GM23338 (cell line): Measurements from ENCODE around the gene KCNK5. TPM values are rescaled to one million over a fixed set of nuclear protein-coding genes. Genes with fewer than 3 reads are reported as not detected.

Experiments
- ATAC-seq: fragments of 200-7000 bp; cut with Tn5 transposase; 3 replicates; pipeline ENCODE4 v1.9.1; 2020
- DNase-seq: peaks from one replicate; pipeline ENCODE4 v3.0.0-alpha.2; 2015; ENCODE audit warnings: low spot score
- H2AFZ ChIP-seq: fragments of 200-600 bp; sonication (generic); 2 replicates; pipeline ENCODE4 v1.8.0; 2016; ENCODE audit warnings: antibody characterized with exemption, mild to moderate bottlenecking, moderate library complexity
- H3F3A ChIP-seq: fragments of 200-600 bp; sonication (generic); replicated peaks from 2 replicates; pipeline ENCODE4 v1.8.0; 2017; ENCODE audit warnings: antibody characterized with exemption, mixed run types, low read depth
- H3K27ac ChIP-seq: fragments of 200-600 bp; sonication (generic); 2 replicates; pipeline ENCODE4 v1.6.1; 2016; ENCODE audit warnings: low read depth
- H3K27me3 ChIP-seq: fragments of 200-600 bp; sonication (generic); 2 replicates; pipeline ENCODE4 v1.8.0; 2016; ENCODE audit warnings: mild to moderate bottlenecking, mixed run types, moderate library complexity; ENCODE audit not compliant: insufficient read depth
- H3K36me3 ChIP-seq: fragments of 200-600 bp; sonication (generic); 2 replicates; pipeline ENCODE4 v1.8.0; 2016; ENCODE audit warnings: mild to moderate bottlenecking; ENCODE audit not compliant: insufficient read depth
- H3K4me1 ChIP-seq: fragments of 200-600 bp; sonication (generic); 2 replicates; pipeline ENCODE4 v1.8.0; 2016; ENCODE audit warnings: mild to moderate bottlenecking, moderate library complexity; ENCODE audit not compliant: insufficient read depth
- H3K4me2 ChIP-seq: fragments of 200-600 bp; sonication (generic); 2 replicates; pipeline ENCODE4 v1.7.1; 2017; ENCODE audit warnings: mixed run types
- H3K4me3 ChIP-seq: fragments of 200-600 bp; sonication (generic); 2 replicates; pipeline ENCODE4 v1.6.1; 2016; ENCODE audit warnings: mixed run types
- H3K79me2 ChIP-seq: fragments of 200-600 bp; sonication (generic); replicated peaks from 2 replicates; pipeline ENCODE4 v1.8.0; 2017; ENCODE audit warnings: mild to moderate bottlenecking; ENCODE audit not compliant: insufficient read depth
- H3K9me2 ChIP-seq: fragments of 200-600 bp; sonication (generic); 2 replicates; pipeline ENCODE4 v1.8.0; 2017; ENCODE audit not compliant: insufficient read depth
- H4K20me1 ChIP-seq: fragments of 200-600 bp; sonication (generic); replicated peaks from 2 replicates; pipeline ENCODE4 v1.8.0; 2017; ENCODE audit warnings: mild to moderate bottlenecking; ENCODE audit not compliant: insufficient read depth
- H3K27ac Mint-ChIP-seq: 2 replicates; pipeline ENCODE4 v1.8.0; 2020; ENCODE audit warnings: inconsistent platforms, mild to moderate bottlenecking, moderate library complexity, mixed read lengths
- H3K27me3 Mint-ChIP-seq: 3 replicates; pipeline ENCODE4 v1.8.0; 2022; ENCODE audit warnings: low read depth, mild to moderate bottlenecking, moderate library complexity, mixed read lengths, inconsistent platforms; ENCODE audit not compliant: insufficient read depth, poor library complexity
- H3K36me3 Mint-ChIP-seq: 3 replicates; pipeline ENCODE4 v1.8.0; 2021; ENCODE audit warnings: low read depth, mild to moderate bottlenecking, inconsistent platforms, moderate library complexity, mixed read lengths
- H3K4me1 Mint-ChIP-seq: 3 replicates; pipeline ENCODE4 v1.8.0; 2020; ENCODE audit warnings: mild to moderate bottlenecking, inconsistent platforms, mixed read lengths
- H3K4me3 Mint-ChIP-seq: 3 replicates; pipeline ENCODE4 v1.8.0; 2021; ENCODE audit warnings: moderate library complexity, mild to moderate bottlenecking, inconsistent platforms, mixed read lengths
- H3K9me3 Mint-ChIP-seq: 3 replicates; pipeline ENCODE4 v1.8.0; 2020; ENCODE audit warnings: moderate library complexity, mild to moderate bottlenecking, inconsistent platforms, mixed read lengths
- CREB1 ChIP-seq: fragments of 250-450 bp; sonication (Bioruptor Pico); IDR thresholded peaks from 2 replicates; pipeline ENCODE4 v1.5.0; 2020; ENCODE audit warnings: low read depth, mild to moderate bottlenecking, moderate library complexity
- CTCF ChIP-seq, 2 experiments: fragments of 200-600 bp in 1 of 2; sonication (generic) in 1 of 2; conservative IDR thresholded peaks; 2 replicates each; pipeline versions ENCODE4 v1.5.1 to v1.6.1; 2016 to 2017; ENCODE audit warnings: antibody characterized with exemption in 2 of 2, low read depth in 2 of 2, mild to moderate bottlenecking in 2 of 2, moderate library complexity in 1 of 2
- ETS1 ChIP-seq: IDR thresholded peaks from 2 replicates; pipeline ENCODE4 v1.6.1; 2016; ENCODE audit warnings: antibody characterized with exemption
- EZH2 ChIP-seq: fragments of 200-600 bp; sonication (generic); IDR thresholded peaks from one replicate; pipeline ENCODE4 v1.8.0; 2017; ENCODE audit warnings: antibody characterized with exemption, mild to moderate bottlenecking, low read depth; ENCODE audit not compliant: unreplicated experiment
- EZH2phosphoT487 ChIP-seq: fragments of 200-600 bp; sonication (generic); IDR thresholded peaks from one replicate; pipeline ENCODE4 v1.8.1; 2018; ENCODE audit warnings: antibody characterized with exemption; ENCODE audit not compliant: unreplicated experiment
- JUNB ChIP-seq: IDR thresholded peaks from one replicate; pipeline ENCODE4 v1.6.1; 2016; ENCODE audit warnings: antibody characterized with exemption; ENCODE audit not compliant: unreplicated experiment
- NANOG ChIP-seq: IDR thresholded peaks from 2 replicates; pipeline ENCODE4 v1.6.1; 2016; ENCODE audit warnings: antibody characterized with exemption, borderline replicate concordance
- POLR2AphosphoS5 ChIP-seq: IDR thresholded peaks from 2 replicates; pipeline ENCODE4 v1.6.1; 2016; ENCODE audit warnings: antibody characterized with exemption, low read depth
- REST ChIP-seq: IDR thresholded peaks from one replicate; pipeline ENCODE4 v1.6.1; 2018; ENCODE audit warnings: antibody characterized with exemption; ENCODE audit not compliant: unreplicated experiment
- STAT1 ChIP-seq: IDR thresholded peaks from one replicate; pipeline ENCODE4 v1.6.1; 2016; ENCODE audit warnings: antibody characterized with exemption; ENCODE audit not compliant: unreplicated experiment
- ZNF114 ChIP-seq: fragments of 250-450 bp; sonication (Bioruptor Pico); IDR thresholded peaks from 2 replicates; pipeline ENCODE4 v1.5.0; 2020; ENCODE audit warnings: mild to moderate bottlenecking, moderate library complexity
- ZNF331 ChIP-seq: fragments of 250-450 bp; sonication (Bioruptor Pico); IDR thresholded peaks from 2 replicates; pipeline ENCODE4 v1.5.0; 2020; ENCODE audit warnings: low read depth, mild to moderate bottlenecking, moderate library complexity
- ZNF462 ChIP-seq: fragments of 250-450 bp; sonication (Bioruptor Pico); IDR thresholded peaks from 2 replicates; pipeline ENCODE4 v1.5.0; 2020; ENCODE audit warnings: mild to moderate bottlenecking, moderate library complexity
- polyA plus RNA-seq: library from polyadenylated mRNA; unstranded; fragments of >200 nt; fragmentation: Nextera tagmentation; extraction: Ambion mirVana; gene quantifications from 2 replicates; pipeline ENCODE4 v1.2.1, GENCODE V29; 2016
- total RNA-seq: library from RNA; depleted of rRNA; stranded (reverse); fragments of >200 nt; shearing (Covaris generic); gene quantifications from 2 replicates; pipeline ENCODE4 v1.2.3, GENCODE V29; 2014

The KCNK5 gene
- total and polyA plus RNA-seq, 2 experiments from 2014 or later, result 9.5 to 57.4 TPM

- H3K4me3 ChIP-seq, result 0 out of 2 replicates have a peak overlapping the region, but pooled peaks have one; percentile 12
- DNase-seq, result no peak
- no peak for ATAC-seq
- no peak overlapping the region for H3K4me3 Mint-ChIP-seq
- H3K4me2 ChIP-seq, result peak overlapping the region; percentile 54
- H3K79me2 ChIP-seq, result peaks cover 100% of the 10 kb centered on the region
- H3K36me3 ChIP-seq, result no peaks in the 10 kb centered on the region
- peaks cover 56% of the 10 kb centered on the region for H3K4me1 ChIP-seq
- no peaks in the 10 kb centered on the region for H3K9me3 Mint-ChIP-seq
- TF ChIP-seq ZNF331 (CRISPR knock-in tag) (no peak), REST (no peak), JUNB (no peak), ETS1 (no peak), ZNF114 (CRISPR knock-in tag) (no peak), NANOG (no peak), EZH2phosphoT487 (no peak), CREB1 (no peak), ZNF462 (CRISPR knock-in tag) (no peak), STAT1 (no peak), CTCF (conservative IDR thresholded peaks at IDR 0.05; ENCODE audit: low read depth in 2 of 2) (no peak), EZH2 (no peak), POLR2AphosphoS5 (no peak)
- peaks cover 5% of the 10 kb centered on the region for H3K27me3 Mint-ChIP-seq
- no peak overlapping the region for H3K27ac Mint-ChIP-seq
- H3K4me1 Mint-ChIP-seq, result peaks cover 73% of the 10 kb centered on the region
- H3K9me2 ChIP-seq, result no peaks in the 10 kb centered on the region
- peaks cover 46% of the 10 kb centered on the region for H4K20me1 ChIP-seq
- H3K27ac ChIP-seq, result peak overlapping the region; percentile 87; the same call in 1 of the 2 replicates
- H3K36me3 Mint-ChIP-seq, result peaks cover 27% of the 10 kb centered on the region
- no peaks in the 10 kb centered on the region for H3K27me3 ChIP-seq
- H2AFZ ChIP-seq, result no peak overlapping the region
- H3F3A ChIP-seq, result peaks cover 15% of the 10 kb centered on the region; the same call in 1 of the 2 replicates
Measured at GRCh38 chr6:39210450-39210849, 18.8 kb downstream of the KCNK5 start.
